ENCODE data around the gene IGFL1.
"Not testable (repeated sequence)": the region's sequence is repeated elsewhere in the genome, so short reads cannot be mapped to it uniquely, and the experiment has no call there.

The IGFL1 gene

DNA sequence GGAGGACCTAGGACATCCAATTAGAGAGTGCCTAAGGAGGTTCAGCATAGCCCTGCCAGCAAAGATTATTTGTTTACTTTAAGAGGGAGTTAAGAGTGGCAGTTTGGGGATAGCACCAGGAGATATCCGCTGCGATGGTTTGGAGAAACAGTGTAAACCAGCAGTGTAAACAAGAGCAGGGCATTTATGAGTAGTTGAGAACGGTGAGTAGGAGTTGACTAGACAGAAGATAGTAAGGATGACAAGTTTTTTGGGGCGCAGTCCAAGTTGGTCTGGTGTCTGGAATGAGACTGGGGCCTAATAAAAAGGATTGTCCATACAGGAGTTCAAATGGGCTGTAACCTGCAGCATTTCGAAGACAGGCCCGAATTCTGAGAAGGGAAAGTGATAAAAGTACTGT is 44.4 kb downstream of the IGFL1 start:
- DNase-seq, result not testable (repeated sequence)

GRCh38 chr19:46279177-46279576 is 49.6 kb downstream of the IGFL1 start:
- no peak for DNase-seq

Measured in CD4-positive, alpha-beta T cell treated with Interleukin-21 for 1 hour (primary cell).